Trophoblast cell (in vitro differentiated cells and primary cell): ENCODE data around the gene MAGOHB.

Experiments used
- DNase-seq, 2 donors: peaks; one replicate each; pipeline ENCODE4 v3.0.0-alpha.2; 2016
- H2AFZ ChIP-seq: 2 replicates; pipeline ENCODE4 v1.6.1; 2013; ENCODE audit warnings: low read length, moderate library complexity, mild to moderate bottlenecking; ENCODE audit not compliant: insufficient read depth, poor library complexity
- H2AK5ac ChIP-seq: 2 replicates; pipeline ENCODE4 v1.6.1; 2013; ENCODE audit warnings: mild to moderate bottlenecking, low read length
- H2BK120ac ChIP-seq: 2 replicates; pipeline ENCODE4 v1.6.1; 2013; ENCODE audit warnings: low read length, mild to moderate bottlenecking, moderate library complexity; ENCODE audit not compliant: insufficient read depth, poor library complexity
- H2BK12ac ChIP-seq: 2 replicates; pipeline ENCODE4 v1.6.1; 2013; ENCODE audit warnings: mild to moderate bottlenecking, low read length, moderate library complexity
- H2BK5ac ChIP-seq: 2 replicates; pipeline ENCODE4 v1.6.1; 2013; ENCODE audit warnings: low read length, low read depth, moderate library complexity, mild to moderate bottlenecking; ENCODE audit not compliant: poor library complexity
- H3K14ac ChIP-seq: 2 replicates; pipeline ENCODE4 v1.6.1; 2013; ENCODE audit warnings: mild to moderate bottlenecking, low read length
- H3K18ac ChIP-seq: 2 replicates; pipeline ENCODE4 v1.6.1; 2013; ENCODE audit warnings: mild to moderate bottlenecking, low read length
- H3K23ac ChIP-seq: 2 replicates; pipeline ENCODE4 v1.6.1; 2013; ENCODE audit warnings: low read length
- H3K27ac ChIP-seq: 2 replicates; pipeline ENCODE4 v1.5.1; 2013; ENCODE audit warnings: low read depth, mild to moderate bottlenecking, inconsistent platforms, low read length, moderate library complexity
- H3K27me3 ChIP-seq: 2 replicates; pipeline ENCODE4 v1.6.1; 2013; ENCODE audit warnings: inconsistent platforms, mild to moderate bottlenecking, low read length, moderate library complexity; ENCODE audit not compliant: insufficient read depth
- H3K36me3 ChIP-seq, 2 experiments: 1 replicate in 1 of 2; 2 replicates in 1 of 2; pipeline ENCODE4 v1.6.1; 2013; ENCODE audit warnings: low read length in 2 of 2, mild to moderate bottlenecking in 2 of 2, moderate library complexity in 1 of 2; ENCODE audit not compliant: insufficient read depth in 2 of 2, control insufficient read depth in 1 of 2
- H3K4ac ChIP-seq: 2 replicates; pipeline ENCODE4 v1.6.1; 2013; ENCODE audit warnings: low read depth, mild to moderate bottlenecking, low read length, moderate library complexity
- H3K4me1 ChIP-seq, 2 experiments: 1 replicate in 1 of 2; 2 replicates in 1 of 2; pipeline ENCODE4 v1.6.1; 2013; ENCODE audit warnings: low read length in 2 of 2, mild to moderate bottlenecking in 2 of 2, moderate library complexity in 1 of 2; ENCODE audit not compliant: insufficient read depth in 2 of 2, control insufficient read depth in 1 of 2
- H3K4me2 ChIP-seq: 2 replicates; pipeline ENCODE4 v1.6.1; 2013; ENCODE audit warnings: inconsistent platforms, mild to moderate bottlenecking, low read length, moderate library complexity
- H3K4me3 ChIP-seq: 2 replicates; pipeline ENCODE4 v1.5.1; 2013; ENCODE audit warnings: mild to moderate bottlenecking, low read depth, low read length, inconsistent platforms
- H3K79me1 ChIP-seq: one replicate; pipeline ENCODE4 v1.6.1; 2013; ENCODE audit warnings: low read length
- H3K79me2 ChIP-seq: 2 replicates; pipeline ENCODE4 v1.6.1; 2013; ENCODE audit warnings: low read length, mild to moderate bottlenecking; ENCODE audit not compliant: control insufficient read depth, insufficient read depth, poor library complexity
- H3K9ac ChIP-seq: 2 replicates; pipeline ENCODE4 v1.6.1; 2013; ENCODE audit warnings: mild to moderate bottlenecking, low read length
- H3K9me3 ChIP-seq: 2 replicates; pipeline ENCODE4 v1.6.1; 2013; ENCODE audit warnings: low read depth, mild to moderate bottlenecking, control low read depth, inconsistent platforms, low read length; ENCODE audit not compliant: insufficient read depth
- H4K12ac ChIP-seq: 2 replicates; pipeline ENCODE4 v1.6.1; 2013; ENCODE audit warnings: low read depth, mild to moderate bottlenecking, low read length, moderate library complexity
- H4K8ac ChIP-seq: 2 replicates; pipeline ENCODE4 v1.6.1; 2013; ENCODE audit warnings: low read depth, mild to moderate bottlenecking, low read length, moderate library complexity
- H4K91ac ChIP-seq: one replicate; pipeline ENCODE4 v1.6.1; 2013; ENCODE audit warnings: low read depth, mild to moderate bottlenecking, low read length, moderate library complexity
- WGBS: extraction: QIAGEN DNeasy Blood & Tissue Kit; methylation state at CpG from one replicate; pipeline ENCODE4 v1.1.7; 2013; ENCODE audit warnings: missing lambda C conversion rate; ENCODE audit not compliant: insufficient read length, insufficient coverage; ENCODE audit errors: extremely low coverage; 5-methylcytosine and 5-hydroxymethylcytosine counted together

MAGOHB gene

GRCh38 chr12:10633541-10633940, 20.1 kb upstream of the MAGOHB start:
- no peak overlapping the region for H3K4ac ChIP-seq
- no peaks in the 10 kb centered on the region for H3K9me3 ChIP-seq
- H3K18ac ChIP-seq = no peak overlapping the region
- no peak overlapping the region for H3K4me2 ChIP-seq
- no peak overlapping the region for H2BK12ac ChIP-seq
- H3K79me2 ChIP-seq = no peaks in the 10 kb centered on the region
- no peak overlapping the region for H2AK5ac ChIP-seq
- H4K91ac ChIP-seq = no peak overlapping the region
- no peak overlapping the region for H3K27ac ChIP-seq
- H3K79me1 ChIP-seq = no peaks in the 10 kb centered on the region
- H3K23ac ChIP-seq = no peak overlapping the region
- no peak overlapping the region for H2AFZ ChIP-seq
- no peak overlapping the region for H4K8ac ChIP-seq
- H2BK120ac ChIP-seq = no peak overlapping the region
- H4K12ac ChIP-seq = no peak overlapping the region
- no peak overlapping the region for H3K14ac ChIP-seq
- no peaks in the 10 kb centered on the region for H3K36me3 ChIP-seq
- H3K9ac ChIP-seq = no peak overlapping the region
- DNase-seq = peak; percentile 53 to 90
- no peak overlapping the region for H2BK5ac ChIP-seq
- H3K4me3 ChIP-seq = no peak overlapping the region
- H3K4me1 ChIP-seq = peaks cover 2 to 5% of the 10 kb centered on the region in 2 experiments
- no CpG with 5 or more reads among the region's 3 CpGs for WGBS
- no peaks in the 10 kb centered on the region for H3K27me3 ChIP-seq

DNA sequence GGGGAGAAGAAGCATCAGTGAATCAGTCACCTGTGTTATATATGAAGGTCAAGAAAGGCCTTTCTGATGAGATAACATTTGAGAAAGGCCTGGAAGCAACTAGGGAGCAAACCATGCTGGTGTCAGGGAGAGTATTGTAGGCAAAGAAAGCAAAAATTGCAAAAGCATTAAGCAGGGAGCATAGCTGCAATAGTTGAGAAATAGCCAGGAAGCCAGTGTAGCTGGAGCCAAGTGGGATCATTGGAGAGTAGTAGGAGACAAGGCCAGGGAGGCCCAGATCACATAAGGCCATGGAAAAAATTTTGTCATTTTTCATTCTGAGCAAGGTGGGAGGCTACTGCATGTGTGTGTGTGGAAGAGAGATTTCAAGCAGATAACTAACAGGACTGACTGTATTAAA, 18.8 kb upstream of the MAGOHB start:
- Histone ChIP-seq H3K27me3 (no peaks in the 10 kb centered on the region), H3K79me1 (no peaks in the 10 kb centered on the region), H3K4ac (no peak overlapping the region), H2AFZ (no peak overlapping the region), H2BK120ac (no peak overlapping the region), H3K9me3 (no peaks in the 10 kb centered on the region), H3K36me3 (no peaks in the 10 kb centered on the region), H3K4me1 (peaks cover 2 to 5% of the 10 kb centered on the region in 2 experiments), H3K4me2 (no peak overlapping the region), H3K23ac (no peak overlapping the region), H2BK12ac (no peak overlapping the region), H4K12ac (no peak overlapping the region), H3K9ac (no peak overlapping the region), H3K79me2 (no peaks in the 10 kb centered on the region), H3K27ac (no peak overlapping the region), H3K14ac (no peak overlapping the region), H2BK5ac (no peak overlapping the region), H2AK5ac (no peak overlapping the region), H4K91ac (no peak overlapping the region), H3K18ac (no peak overlapping the region), H4K8ac (no peak overlapping the region), H3K4me3 (no peak overlapping the region)
- DNase-seq = peak; percentile 67 to 91

DNA sequence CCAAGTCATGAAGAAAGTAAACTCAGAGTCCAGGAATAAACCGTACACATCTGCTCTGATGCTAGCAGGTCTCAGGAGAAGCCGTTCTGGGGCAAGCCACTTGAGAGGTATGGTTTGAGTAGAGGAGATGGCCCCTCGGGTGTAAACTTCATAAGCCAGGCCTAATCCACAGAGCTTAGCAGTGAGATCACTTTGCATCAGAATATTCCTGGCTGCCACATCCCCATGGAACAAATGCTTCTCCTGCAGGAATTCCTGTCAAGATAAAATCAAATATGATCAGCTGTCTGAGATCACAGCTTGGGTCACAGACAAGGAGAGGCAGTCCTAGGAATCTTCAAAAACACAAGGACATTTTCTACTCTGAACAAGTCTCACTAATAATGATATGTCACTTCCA, 11.2 kb upstream of the MAGOHB start:
- Histone ChIP-seq H3K23ac (no peak overlapping the region), H3K14ac (no peak overlapping the region), H2BK5ac (no peak overlapping the region), H3K27me3 (no peaks in the 10 kb centered on the region), H3K18ac (no peak overlapping the region), H3K4me3 (no peak overlapping the region), H3K79me2 (no peaks in the 10 kb centered on the region), H3K36me3 (peaks cover 0 to 2% of the 10 kb centered on the region in 2 experiments), H3K9me3 (no peaks in the 10 kb centered on the region), H4K91ac (no peak overlapping the region), H3K9ac (no peak overlapping the region), H3K27ac (no peak overlapping the region), H3K4me2 (no peak overlapping the region), H3K4ac (no peak overlapping the region), H2AK5ac (no peak overlapping the region), H3K79me1 (no peaks in the 10 kb centered on the region), H2AFZ (no peak overlapping the region), H4K12ac (no peak overlapping the region), H3K4me1 (no peaks in the 10 kb centered on the region), H4K8ac (no peak overlapping the region), H2BK120ac (no peak overlapping the region), H2BK12ac (no peak overlapping the region)
- WGBS = no CpG with 5 or more reads among the region's 3 CpGs
- DNase-seq = peak; percentile 41 to 78

GRCh38 chr12:10623131-10623530, 9.7 kb upstream of the MAGOHB start:
- no peak for DNase-seq
- Histone ChIP-seq H4K8ac (no peak overlapping the region), H3K4me3 (no peak overlapping the region), H3K23ac (no peak overlapping the region), H3K4ac (no peak overlapping the region), H3K79me1 (no peaks in the 10 kb centered on the region), H3K9me3 (no peaks in the 10 kb centered on the region), H3K27me3 (no peaks in the 10 kb centered on the region), H3K18ac (no peak overlapping the region), H2BK5ac (no peak overlapping the region), H3K14ac (no peak overlapping the region), H4K91ac (no peak overlapping the region), H4K12ac (no peak overlapping the region), H2BK12ac (no peak overlapping the region), H3K4me1 (no peaks in the 10 kb centered on the region), H2BK120ac (no peak overlapping the region), H3K36me3 (peaks cover 0 to 2% of the 10 kb centered on the region in 2 experiments), H3K9ac (no peak overlapping the region), H2AK5ac (no peak overlapping the region), H3K27ac (no peak overlapping the region), H3K79me2 (no peaks in the 10 kb centered on the region), H3K4me2 (no peak overlapping the region), H2AFZ (no peak overlapping the region)
